Skeletal muscle tissue (tissue), 4 donors: ENCODE measurements around the gene ALG6. TPM values are rescaled to one million over a fixed set of nuclear protein-coding genes. Genes with fewer than 3 reads are reported as not detected.

Experiments used
- H3K27ac ChIP-seq: one replicate; pipeline ENCODE4 v1.7.0; 2013; ENCODE audit warnings: mild to moderate bottlenecking, low read depth, low read length, inconsistent platforms
- H3K27me3 ChIP-seq, 3 donors: one replicate each; pipeline ENCODE4 v1.7.0; 2013; ENCODE audit warnings: low read length in 3 of 3; ENCODE audit not compliant: control insufficient read depth in 3 of 3, insufficient read depth in 3 of 3
- H3K36me3 ChIP-seq, 3 donors: one replicate each; pipeline ENCODE4 v1.7.0; 2013; ENCODE audit warnings: low read length in 3 of 3; ENCODE audit not compliant: control insufficient read depth in 3 of 3, insufficient read depth in 3 of 3
- H3K4me1 ChIP-seq, 3 donors: one replicate each; pipeline ENCODE4 v1.7.0; 2013; ENCODE audit warnings: low read length in 3 of 3, mild to moderate bottlenecking in 3 of 3; ENCODE audit not compliant: control insufficient read depth in 3 of 3, insufficient read depth in 3 of 3
- H3K4me3 ChIP-seq, 3 donors: one replicate each; pipeline ENCODE4 v1.7.0; 2013; ENCODE audit warnings: low read length in 3 of 3
- H3K9ac ChIP-seq, 3 donors: one replicate each; pipeline ENCODE4 v1.7.0; 2013; ENCODE audit warnings: low read length in 3 of 3, mild to moderate bottlenecking in 3 of 3, moderate library complexity in 2 of 3, low read depth in 1 of 3
- H3K9me3 ChIP-seq, 3 donors: one replicate each; pipeline ENCODE4 v1.7.0; 2013; ENCODE audit warnings: low read length in 3 of 3; ENCODE audit not compliant: control insufficient read depth in 3 of 3
- total RNA-seq: library from RNA; depleted of rRNA; stranded (reverse); fragments of >200 nt; gene quantifications from one replicate; pipeline ENCODE4 v1.2.3, GENCODE V29; 2014
- donor health status: Osteomylitis.

Gene ALG6
- total RNA-seq, 1 donor from 2014 or later: 43.3 TPM

GRCh38 chr1:63362578-63362977 lies 4.8 kb upstream of the ALG6 start:
- no peak overlapping the region for H3K9ac ChIP-seq
- no peak overlapping the region for H3K27ac ChIP-seq
- peaks cover 0 to 3% (median 0%) of the 10 kb centered on the region in 3 donors for H3K27me3 ChIP-seq
- H3K4me1 ChIP-seq: peaks cover 6 to 7% (median 6%) of the 10 kb centered on the region in 3 donors
- H3K36me3 ChIP-seq: no peaks in the 10 kb centered on the region
- no peaks in the 10 kb centered on the region for H3K9me3 ChIP-seq
- H3K4me3 ChIP-seq: no peak overlapping the region

GRCh38 chr1:63363014-63363413 lies 4.4 kb upstream of the ALG6 start:
- no peak overlapping the region for H3K4me3 ChIP-seq
- H3K9ac ChIP-seq: no peak overlapping the region
- H3K27ac ChIP-seq: no peak overlapping the region
- H3K36me3 ChIP-seq: no peaks in the 10 kb centered on the region
- peaks cover 0 to 3% (median 0%) of the 10 kb centered on the region in 3 donors for H3K27me3 ChIP-seq
- H3K9me3 ChIP-seq: no peaks in the 10 kb centered on the region
- peaks cover 7 to 11% (median 8%) of the 10 kb centered on the region in 3 donors for H3K4me1 ChIP-seq

- peak overlapping the region; percentile 66 to 100 (median 92) for H3K4me3 ChIP-seq
- H3K9me3 ChIP-seq: no peaks in the 10 kb centered on the region
- H3K27ac ChIP-seq: peak overlapping the region; percentile 38
- peaks cover 0 to 3% (median 0%) of the 10 kb centered on the region in 3 donors for H3K27me3 ChIP-seq
- peaks cover 8 to 17% (median 12%) of the 10 kb centered on the region in 3 donors for H3K4me1 ChIP-seq
- peak overlapping the region; percentile 19 to 96 (median 89) for H3K9ac ChIP-seq
- H3K36me3 ChIP-seq: peaks cover 2 to 11% (median 8%) of the 10 kb centered on the region in 3 donors
Measured at GRCh38 chr1:63366908-63367214, 566 bp upstream of the ALG6 start.

GRCh38 chr1:63368131-63368530 lies 704 bp downstream of the ALG6 start:
- Histone ChIP-seq H3K36me3 (peaks cover 4 to 16% (median 10%) of the 10 kb centered on the region in 3 donors), H3K9ac (peak overlapping the region; percentile 89 to 96 (median 92)), H3K4me1 (peaks cover 8 to 17% (median 12%) of the 10 kb centered on the region in 3 donors), H3K27ac (peak overlapping the region; percentile 74), H3K4me3 (peak overlapping the region; percentile 92 to 100 (median 92)), H3K27me3 (no peaks in the 10 kb centered on the region), H3K9me3 (no peaks in the 10 kb centered on the region)

- H3K4me1 ChIP-seq: no peaks in the 10 kb centered on the region
- H3K4me3 ChIP-seq: no peak overlapping the region
- no peak overlapping the region for H3K27ac ChIP-seq
Measured at GRCh38 chr1:63379583-63379982, 12.2 kb downstream of the ALG6 start.

GRCh38 chr1:63381741-63382140 lies 14.3 kb downstream of the ALG6 start:
- no peak overlapping the region for H3K27ac ChIP-seq
- H3K4me3 ChIP-seq: no peak overlapping the region
- H3K9me3 ChIP-seq: peaks cover 0 to 2% (median 0%) of the 10 kb centered on the region in 3 donors
- H3K27me3 ChIP-seq: no peaks in the 10 kb centered on the region
- no peaks in the 10 kb centered on the region for H3K4me1 ChIP-seq
- H3K36me3 ChIP-seq: peaks cover 0 to 4% (median 0%) of the 10 kb centered on the region in 3 donors
- no peak overlapping the region for H3K9ac ChIP-seq

More at GRCh38 chr1:63379583-63379982, 12.2 kb downstream of the ALG6 start:
- Histone ChIP-seq H3K9me3 (peaks cover 0 to 2% (median 0%) of the 10 kb centered on the region in 3 donors), H3K27me3 (no peaks in the 10 kb centered on the region), H3K36me3 (peaks cover 0 to 6% (median 0%) of the 10 kb centered on the region in 3 donors), H3K9ac (no peak overlapping the region)

GRCh38 chr1:63401945-63402344 lies 34.5 kb downstream of the ALG6 start:
- Histone ChIP-seq H3K4me1 (no peaks in the 10 kb centered on the region), H3K4me3 (no peak overlapping the region)

GRCh38 chr1:63403386-63403785 lies 36.0 kb downstream of the ALG6 start:
- Histone ChIP-seq H3K4me3 (no peak overlapping the region), H3K4me1 (no peaks in the 10 kb centered on the region), H3K27me3 (no peaks in the 10 kb centered on the region), H3K9me3 (no peaks in the 10 kb centered on the region), H3K27ac (no peak overlapping the region), H3K9ac (no peak overlapping the region), H3K36me3 (peaks cover 0 to 14% (median 6%) of the 10 kb centered on the region in 3 donors)

More at GRCh38 chr1:63401945-63402344, 34.5 kb downstream of the ALG6 start:
- Histone ChIP-seq H3K9ac (no peak overlapping the region), H3K9me3 (no peaks in the 10 kb centered on the region), H3K27me3 (no peaks in the 10 kb centered on the region), H3K36me3 (peaks cover 0 to 14% (median 12%) of the 10 kb centered on the region in 3 donors), H3K27ac (no peak overlapping the region)

- no peak overlapping the region for H3K9ac ChIP-seq
- no peak overlapping the region for H3K4me3 ChIP-seq
- no peak overlapping the region for H3K27ac ChIP-seq
- no peaks in the 10 kb centered on the region for H3K27me3 ChIP-seq
- peaks cover 0 to 14% (median 5%) of the 10 kb centered on the region in 3 donors for H3K36me3 ChIP-seq
- no peaks in the 10 kb centered on the region for H3K4me1 ChIP-seq
- H3K9me3 ChIP-seq: no peaks in the 10 kb centered on the region
Measured at GRCh38 chr1:63405021-63405420, 37.6 kb downstream of the ALG6 start.

GRCh38 chr1:63405987-63406386 lies 38.6 kb downstream of the ALG6 start:
- H3K4me1 ChIP-seq: no peaks in the 10 kb centered on the region
- H3K36me3 ChIP-seq: peaks cover 0 to 14% (median 5%) of the 10 kb centered on the region in 3 donors
- H3K27me3 ChIP-seq: no peaks in the 10 kb centered on the region
- H3K27ac ChIP-seq: no peak overlapping the region
- no peak overlapping the region for H3K4me3 ChIP-seq
- H3K9ac ChIP-seq: no peak overlapping the region
- H3K9me3 ChIP-seq: no peaks in the 10 kb centered on the region
